Ovary (tissue), 3 donors: ENCODE results near the gene LRRIQ1.

Experiments
- EP300 ChIP-seq: sonication (generic); formaldehyde crosslinking; IDR thresholded peaks from one replicate; pipeline ENCODE4 v1.6.1; 2017; ENCODE audit warnings: antibody characterized with exemption
- POLR2A ChIP-seq: fragments of 450-650 bp; IDR thresholded peaks from one replicate; pipeline ENCODE4 v1.6.1; 2017; ENCODE audit warnings: antibody characterized with exemption, mild to moderate bottlenecking, moderate library complexity
- TF ChIP-seq, protein P1 (sequence below), 3 donors: fragments of 450-650 bp in 2 of 3; fragments of 200-600 bp in 1 of 3; IDR thresholded peaks; one replicate each; pipeline versions ENCODE4 v1.5.1 to v1.8.0; 2016 to 2022; ENCODE audit warnings: antibody characterized with exemption in 3 of 3, mild to moderate bottlenecking in 1 of 3
- donor health status: DM: no; HTN: no; CAD: no.

- TF ChIP-seq EP300 (no peak), POLR2A (no peak)
- TF ChIP-seq, protein P1, sequence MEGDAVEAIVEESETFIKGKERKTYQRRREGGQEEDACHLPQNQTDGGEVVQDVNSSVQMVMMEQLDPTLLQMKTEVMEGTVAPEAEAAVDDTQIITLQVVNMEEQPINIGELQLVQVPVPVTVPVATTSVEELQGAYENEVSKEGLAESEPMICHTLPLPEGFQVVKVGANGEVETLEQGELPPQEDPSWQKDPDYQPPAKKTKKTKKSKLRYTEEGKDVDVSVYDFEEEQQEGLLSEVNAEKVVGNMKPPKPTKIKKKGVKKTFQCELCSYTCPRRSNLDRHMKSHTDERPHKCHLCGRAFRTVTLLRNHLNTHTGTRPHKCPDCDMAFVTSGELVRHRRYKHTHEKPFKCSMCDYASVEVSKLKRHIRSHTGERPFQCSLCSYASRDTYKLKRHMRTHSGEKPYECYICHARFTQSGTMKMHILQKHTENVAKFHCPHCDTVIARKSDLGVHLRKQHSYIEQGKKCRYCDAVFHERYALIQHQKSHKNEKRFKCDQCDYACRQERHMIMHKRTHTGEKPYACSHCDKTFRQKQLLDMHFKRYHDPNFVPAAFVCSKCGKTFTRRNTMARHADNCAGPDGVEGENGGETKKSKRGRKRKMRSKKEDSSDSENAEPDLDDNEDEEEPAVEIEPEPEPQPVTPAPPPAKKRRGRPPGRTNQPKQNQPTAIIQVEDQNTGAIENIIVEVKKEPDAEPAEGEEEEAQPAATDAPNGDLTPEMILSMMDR (IDR thresholded peaks at IDR 0.05) = no peak
Measured at GRCh38 chr12:84995641-84996040, 40.5 kb upstream of the LRRIQ1 start.
